Measurements from ENCODE around the gene MS4A10.

DNA sequence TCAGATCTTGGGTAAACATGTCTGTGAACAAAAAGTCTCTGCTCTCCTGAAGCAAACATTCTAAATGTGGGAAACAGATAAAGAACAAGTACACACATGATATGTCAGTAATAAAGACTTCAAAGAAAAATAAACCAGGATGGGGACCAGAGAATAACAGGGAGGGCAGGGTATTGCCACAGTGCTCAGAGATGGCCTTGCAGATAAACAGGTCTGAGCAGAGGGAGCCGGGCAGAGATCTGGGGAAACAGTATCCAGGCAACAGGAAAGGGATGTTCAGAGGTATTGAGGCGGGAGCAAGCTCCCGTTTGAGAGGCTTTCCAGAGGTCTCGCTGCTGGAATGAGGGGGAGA is 59.7 kb downstream of the MS4A10 start:
- TF ChIP-seq RFX5 (IDR thresholded peaks at IDR 0.05; ENCODE audit: low read depth, low read length) (no peak), CHD2 (IDR thresholded peaks at IDR 0.05; ENCODE audit: low read depth, low read length) (no peak), LARP7 (IDR thresholded peaks at IDR 0.05) (no peak), PML (IDR thresholded peaks at IDR 0.05; ENCODE audit: low read length) (no peak), ZBTB1 (CRISPR knock-in tag; IDR thresholded peaks at IDR 0.05; ENCODE audit: borderline replicate concordance, low read depth) (no peak), SMARCC2 (IDR thresholded peaks at IDR 0.05; ENCODE audit: low read depth) (no peak), GABPA (tag; conservative IDR thresholded peaks at IDR 0.05; ENCODE audit: low read depth) (no peak), WHSC1 (IDR thresholded peaks at IDR 0.05; ENCODE audit: low read length) (no peak), TAF9B (IDR thresholded peaks at IDR 0.05; ENCODE audit: partially characterized antibody) (no peak), ZNF121 (CRISPR knock-in tag; conservative IDR thresholded peaks at IDR 0.05) (no peak), BRF1 (IDR thresholded peaks at IDR 0.05; ENCODE audit: borderline replicate concordance, extremely low read depth, insufficient read length) (no peak)
- TF ChIP-seq, protein P1, sequence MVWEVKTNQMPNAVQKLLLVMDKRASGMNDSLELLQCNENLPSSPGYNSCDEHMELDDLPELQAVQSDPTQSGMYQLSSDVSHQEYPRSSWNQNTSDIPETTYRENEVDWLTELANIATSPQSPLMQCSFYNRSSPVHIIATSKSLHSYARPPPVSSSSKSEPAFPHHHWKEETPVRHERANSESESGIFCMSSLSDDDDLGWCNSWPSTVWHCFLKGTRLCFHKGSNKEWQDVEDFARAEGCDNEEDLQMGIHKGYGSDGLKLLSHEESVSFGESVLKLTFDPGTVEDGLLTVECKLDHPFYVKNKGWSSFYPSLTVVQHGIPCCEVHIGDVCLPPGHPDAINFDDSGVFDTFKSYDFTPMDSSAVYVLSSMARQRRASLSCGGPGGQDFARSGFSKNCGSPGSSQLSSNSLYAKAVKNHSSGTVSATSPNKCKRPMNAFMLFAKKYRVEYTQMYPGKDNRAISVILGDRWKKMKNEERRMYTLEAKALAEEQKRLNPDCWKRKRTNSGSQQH (CRISPR knock-in tag; IDR thresholded peaks at IDR 0.05): no peak
- TF ChIP-seq, protein P2, sequence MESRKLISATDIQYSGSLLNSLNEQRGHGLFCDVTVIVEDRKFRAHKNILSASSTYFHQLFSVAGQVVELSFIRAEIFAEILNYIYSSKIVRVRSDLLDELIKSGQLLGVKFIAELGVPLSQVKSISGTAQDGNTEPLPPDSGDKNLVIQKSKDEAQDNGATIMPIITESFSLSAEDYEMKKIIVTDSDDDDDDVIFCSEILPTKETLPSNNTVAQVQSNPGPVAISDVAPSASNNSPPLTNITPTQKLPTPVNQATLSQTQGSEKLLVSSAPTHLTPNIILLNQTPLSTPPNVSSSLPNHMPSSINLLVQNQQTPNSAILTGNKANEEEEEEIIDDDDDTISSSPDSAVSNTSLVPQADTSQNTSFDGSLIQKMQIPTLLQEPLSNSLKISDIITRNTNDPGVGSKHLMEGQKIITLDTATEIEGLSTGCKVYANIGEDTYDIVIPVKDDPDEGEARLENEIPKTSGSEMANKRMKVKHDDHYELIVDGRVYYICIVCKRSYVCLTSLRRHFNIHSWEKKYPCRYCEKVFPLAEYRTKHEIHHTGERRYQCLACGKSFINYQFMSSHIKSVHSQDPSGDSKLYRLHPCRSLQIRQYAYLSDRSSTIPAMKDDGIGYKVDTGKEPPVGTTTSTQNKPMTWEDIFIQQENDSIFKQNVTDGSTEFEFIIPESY (CRISPR knock-in tag; IDR thresholded peaks at IDR 0.05): no peak
